H9 (cell line): ENCODE measurements around the gene NT5DC3. TPM values are rescaled to one million over a fixed set of nuclear protein-coding genes. Genes with fewer than 3 reads are reported as not detected.
A peak's percentile ranks its signal among the peaks of the same experiment; 100 is the strongest.

Source experiments
- DNase-seq: peaks from one replicate; pipeline ENCODE4 v3.0.0-alpha.2; 2017
- H2AFZ ChIP-seq: one replicate; pipeline ENCODE4 v1.6.1; 2013; ENCODE audit warnings: mild to moderate bottlenecking, low read length, control low read depth, moderate library complexity
- H2AK5ac ChIP-seq: 2 replicates; pipeline ENCODE4 v1.6.1; 2013; ENCODE audit warnings: low read length, control low read depth, mixed read lengths; ENCODE audit not compliant: insufficient read length
- H2BK120ac ChIP-seq: one replicate; pipeline ENCODE4 v1.6.1; 2013; ENCODE audit warnings: low read depth, mild to moderate bottlenecking, low read length, control low read depth, inconsistent platforms; ENCODE audit not compliant: poor library complexity, severe bottlenecking
- H2BK12ac ChIP-seq: 2 replicates; pipeline ENCODE4 v1.6.1; 2013; ENCODE audit warnings: low read length, control low read depth, mixed read lengths, low read depth; ENCODE audit not compliant: insufficient read length
- H2BK15ac ChIP-seq: 2 replicates; pipeline ENCODE4 v1.6.1; 2013; ENCODE audit warnings: low read depth, low read length, control low read depth
- H2BK20ac ChIP-seq: one replicate; pipeline ENCODE4 v1.6.1; 2013; ENCODE audit warnings: low read depth, mild to moderate bottlenecking, low read length, control low read depth, inconsistent platforms; ENCODE audit not compliant: poor library complexity, severe bottlenecking
- H2BK5ac ChIP-seq: 2 replicates; pipeline ENCODE4 v1.6.1; 2013; ENCODE audit warnings: low read length, control low read depth, mixed read lengths; ENCODE audit not compliant: insufficient read length
- H3K14ac ChIP-seq: 2 replicates; pipeline ENCODE4 v1.6.1; 2013; ENCODE audit warnings: low read length, control low read depth; ENCODE audit not compliant: insufficient read depth
- H3K18ac ChIP-seq: 2 replicates; pipeline ENCODE4 v1.6.1; 2013; ENCODE audit warnings: low read depth, mild to moderate bottlenecking, mixed read lengths, low read length, control low read depth; ENCODE audit not compliant: insufficient read length
- H3K23ac ChIP-seq: 2 replicates; pipeline ENCODE4 v1.6.1; 2013; ENCODE audit warnings: low read length, control low read depth, mixed read lengths, low read depth; ENCODE audit not compliant: insufficient read length
- H3K23me2 ChIP-seq: 2 replicates; pipeline ENCODE4 v1.6.1; 2013; ENCODE audit warnings: low read depth, mild to moderate bottlenecking, mixed read lengths, low read length, control low read depth; ENCODE audit not compliant: insufficient read length, poor library complexity, severe bottlenecking
- H3K27ac ChIP-seq: 2 replicates; pipeline ENCODE4 v1.5.1; 2013; ENCODE audit warnings: low read length, control low read depth, mixed read lengths, low read depth; ENCODE audit not compliant: insufficient read length
- H3K27me3 ChIP-seq: 2 replicates; pipeline ENCODE4 v1.6.1; 2013; ENCODE audit warnings: low read length, control low read depth, inconsistent platforms; ENCODE audit not compliant: insufficient read depth
- H3K4ac ChIP-seq: 2 replicates; pipeline ENCODE4 v1.6.1; 2013; ENCODE audit warnings: low read depth, mild to moderate bottlenecking, control low read depth, inconsistent platforms, low read length, moderate library complexity
- H3K4me1 ChIP-seq: 2 replicates; pipeline ENCODE4 v1.6.1; 2013; ENCODE audit warnings: low read length, control low read depth, inconsistent platforms; ENCODE audit not compliant: insufficient read depth
- H3K4me2 ChIP-seq: 2 replicates; pipeline ENCODE4 v1.6.1; 2013; ENCODE audit warnings: low read length, control low read depth, mixed read lengths; ENCODE audit not compliant: insufficient read length, insufficient read depth
- H3K56ac ChIP-seq: 2 replicates; pipeline ENCODE4 v1.6.1; 2013; ENCODE audit warnings: low read depth, mild to moderate bottlenecking, mixed read lengths, low read length, control low read depth; ENCODE audit not compliant: insufficient read length
- H3K79me1 ChIP-seq: 2 replicates; pipeline ENCODE4 v1.6.1; 2013; ENCODE audit warnings: low read depth, mild to moderate bottlenecking, moderate library complexity, low read length, control low read depth, inconsistent platforms; ENCODE audit not compliant: insufficient read depth, poor library complexity, severe bottlenecking
- H3K79me2 ChIP-seq: 2 replicates; pipeline ENCODE4 v1.6.1; 2013; ENCODE audit warnings: low read length, control low read depth, inconsistent platforms; ENCODE audit not compliant: insufficient read depth
- H3K9ac ChIP-seq: 2 replicates; pipeline ENCODE4 v1.6.1; 2013; ENCODE audit warnings: low read length, control low read depth, mixed read lengths; ENCODE audit not compliant: insufficient read length; ENCODE audit errors: extremely low read depth
- H3K9me3 ChIP-seq: one replicate; pipeline ENCODE4 v1.6.1; 2013; ENCODE audit warnings: low read depth, low read length, inconsistent platforms; ENCODE audit not compliant: control insufficient read depth
- H3T11ph ChIP-seq: one replicate; pipeline ENCODE4 v1.6.1; 2013; ENCODE audit warnings: mild to moderate bottlenecking, low read length, control low read depth, inconsistent platforms
- H4K20me1 ChIP-seq: one replicate; pipeline ENCODE4 v1.6.1; 2013; ENCODE audit not compliant: control insufficient read depth, insufficient read length, insufficient read depth
- H4K5ac ChIP-seq: 2 replicates; pipeline ENCODE4 v1.6.1; 2013; ENCODE audit warnings: low read depth, mild to moderate bottlenecking, mixed read lengths, low read length, control low read depth; ENCODE audit not compliant: insufficient read length
- H4K8ac ChIP-seq: replicated peaks from 2 replicates; pipeline ENCODE4 v1.6.1; 2013; ENCODE audit warnings: low read length, control low read depth, mixed read lengths, low read depth; ENCODE audit not compliant: insufficient read length
- H4K91ac ChIP-seq: 2 replicates; pipeline ENCODE4 v1.6.1; 2013; ENCODE audit warnings: low read depth, mild to moderate bottlenecking, moderate library complexity, mixed read lengths, low read length, control low read depth; ENCODE audit not compliant: insufficient read length
- H3K27ac Mint-ChIP-seq, 3 experiments: 2 replicates in 2 of 3; 3 replicates in 1 of 3; pipeline ENCODE4 v1.8.0; 2020 to 2021; ENCODE audit warnings: mixed read lengths in 3 of 3, mild to moderate bottlenecking in 1 of 3, moderate library complexity in 1 of 3
- H3K27me3 Mint-ChIP-seq: 2 replicates; pipeline ENCODE4 v1.8.0; 2021; ENCODE audit warnings: low read depth, mild to moderate bottlenecking, moderate library complexity, mixed read lengths
- H3K36me3 Mint-ChIP-seq, 3 experiments: 2 replicates in 2 of 3; 3 replicates in 1 of 3; pipeline ENCODE4 v1.8.0; 2020 to 2021; ENCODE audit warnings: low read depth in 3 of 3, mixed read lengths in 3 of 3; ENCODE audit not compliant: insufficient read depth in 1 of 3
- H3K4me1 Mint-ChIP-seq, 2 experiments: 2 replicates each; pipeline ENCODE4 v1.8.0; 2020; ENCODE audit warnings: mixed read lengths in 2 of 2
- H3K4me3 Mint-ChIP-seq, 2 experiments: 2 replicates in 1 of 2; 3 replicates in 1 of 2; pipeline ENCODE4 v1.8.0; 2020 to 2021; ENCODE audit warnings: mild to moderate bottlenecking in 2 of 2, mixed read lengths in 2 of 2, moderate library complexity in 1 of 2
- H3K9me3 Mint-ChIP-seq, 2 experiments: 2 replicates in 1 of 2; 3 replicates in 1 of 2; pipeline ENCODE4 v1.8.0; 2020; ENCODE audit warnings: mild to moderate bottlenecking in 2 of 2, mixed read lengths in 2 of 2, moderate library complexity in 1 of 2
- CTCF ChIP-seq: fragments of 200-600 bp; sonication (generic); conservative IDR thresholded peaks from 3 replicates; pipeline ENCODE4 v1.8.0; 2021; ENCODE audit warnings: antibody characterized with exemption, mild to moderate bottlenecking
- WGBS: extraction: QIAGEN DNeasy Blood & Tissue Kit; methylation state at CpG from one replicate; pipeline ENCODE4 v1.1.7; 2013; ENCODE audit warnings: missing lambda C conversion rate, low lambda C conversion rate, mixed read lengths; ENCODE audit not compliant: insufficient read length; ENCODE audit errors: extremely low coverage; 5-methylcytosine and 5-hydroxymethylcytosine counted together
- total RNA-seq: library from RNA; stranded (reverse); gene quantifications from 2 replicates; pipeline ENCODE4 v1.2.1, GENCODE V29; 2021

NT5DC3 gene
- total RNA-seq, 1 experiment from 2014 or later = 13.6 TPM

GRCh38 chr12:103839103-103839502, 1.9 kb downstream of the NT5DC3 start:
- Histone ChIP-seq H3K27ac (no peak overlapping the region), H3K18ac (no peak overlapping the region), H3T11ph (no peak overlapping the region), H3K14ac (no peak overlapping the region), H2BK5ac (no peak overlapping the region), H4K91ac (no peak overlapping the region), H2BK15ac (no peak overlapping the region), H2BK12ac (no peak overlapping the region), H2AFZ (no peak overlapping the region), H3K4me2 (no peak overlapping the region), H3K79me1 (no peaks in the 10 kb centered on the region), H2AK5ac (no peak overlapping the region), H3K4me1 (peaks cover 4% of the 10 kb centered on the region; the same call in 1 of the 2 replicates), H3K27me3 (no peaks in the 10 kb centered on the region), H2BK120ac (no peak overlapping the region), H2BK20ac (no peak overlapping the region), H4K5ac (no peak overlapping the region), H3K56ac (no peak overlapping the region), H3K4ac (no peak overlapping the region), H4K8ac (no peak overlapping the region), H3K79me2 (peaks cover 6% of the 10 kb centered on the region; the same call in 1 of the 2 replicates), H3K23me2 (peaks cover 8% of the 10 kb centered on the region), H3K9me3 (no peaks in the 10 kb centered on the region), H4K20me1 (no peaks in the 10 kb centered on the region), H3K9ac (no peak overlapping the region), H3K23ac (no peak overlapping the region)
- DNase-seq = no peak
- Mint-ChIP-seq H3K36me3 (peaks cover 12 to 21% (median 15%) of the 10 kb centered on the region in 3 experiments; a peak in 6 of 7 replicates), H3K4me3 (peak overlapping the region in 1 of 2 experiments; percentile 86; a peak in 1 of 5 replicates), H3K27ac (no peak overlapping the region), H3K4me1 (peaks cover 35 to 40% of the 10 kb centered on the region in 2 experiments), H3K9me3 (no peaks in the 10 kb centered on the region), H3K27me3 (peaks cover 3% of the 10 kb centered on the region; the same call in 1 of the 2 replicates)
- TF ChIP-seq CTCF = no peak
- WGBS = no CpG with 5 or more reads among the region's 4 CpGs
